SK-N-MC (cell line): Measurements from ENCODE around the gene AMBP.
"Not testable (repeated sequence)": the region's sequence is repeated elsewhere in the genome, so short reads cannot be mapped to it uniquely, and the experiment has no call there.

Experiments
- DNase-seq: peaks from one replicate; pipeline ENCODE4 v3.0.0-alpha.2; 2011; ENCODE audit warnings: low read depth, low spot score
- H3K27ac ChIP-seq: fragments of 200-600 bp; sonication (generic); 2 replicates; pipeline ENCODE4 v1.5.1; 2016; ENCODE audit warnings: mixed run types
- H3K36me3 ChIP-seq: fragments of 200-600 bp; sonication (generic); 2 replicates; pipeline ENCODE4 v1.6.1; 2017; ENCODE audit warnings: antibody characterized with exemption, low read length, mixed read lengths; ENCODE audit not compliant: insufficient read depth
- H3K4me3 ChIP-seq: fragments of 200-600 bp; sonication (generic); 2 replicates; pipeline ENCODE4 v1.5.1; 2016
- H3K9ac ChIP-seq: fragments of 200-600 bp; sonication (generic); 2 replicates; pipeline ENCODE4 v1.8.0; 2017; ENCODE audit warnings: mixed run types, mixed read lengths; ENCODE audit not compliant: insufficient read length
- H3K9me3 ChIP-seq: fragments of 200-600 bp; sonication (generic); 2 replicates; pipeline ENCODE4 v1.6.1; 2017; ENCODE audit warnings: low read depth, mild to moderate bottlenecking, antibody characterized with exemption, low read length, moderate library complexity, mixed read lengths
- EZH2 ChIP-seq: fragments of 200-600 bp; sonication (generic); IDR thresholded peaks from one replicate; pipeline ENCODE4 v1.6.1; 2017; ENCODE audit warnings: antibody characterized with exemption
- FOXP2 ChIP-seq: optimal IDR thresholded peaks from 2 replicates; pipeline ENCODE3; 2011; ENCODE audit warnings: mild to moderate bottlenecking, moderate library complexity; ENCODE audit not compliant: insufficient read depth; ENCODE audit errors: extremely low read length, control extremely low read depth
- POLR2AphosphoS5 ChIP-seq: IDR thresholded peaks from 2 replicates; pipeline ENCODE4 v1.6.1; 2012; ENCODE audit warnings: mild to moderate bottlenecking, low read depth, low read length, borderline replicate concordance

AMBP gene

GRCh38 chr9:114048533-114049415 lies 29.3 kb downstream of the AMBP start:
- no peaks in the 10 kb centered on the region for H3K9me3 ChIP-seq
- no peak overlapping the region for H3K27ac ChIP-seq
- H3K36me3 ChIP-seq = peaks cover 18% of the 10 kb centered on the region; the same call in 1 of the 2 replicates
- no peak for TF ChIP-seq EZH2
- no peak for TF ChIP-seq POLR2AphosphoS5
- TF ChIP-seq FOXP2 = no peak
- no peak for DNase-seq
- no peak overlapping the region for H3K9ac ChIP-seq
- H3K4me3 ChIP-seq = no peak overlapping the region

- no peaks in the 10 kb centered on the region for H3K9me3 ChIP-seq
- no peak for DNase-seq
- H3K27ac ChIP-seq = no peak overlapping the region
- no peak overlapping the region for H3K9ac ChIP-seq
- H3K36me3 ChIP-seq = peaks cover 20% of the 10 kb centered on the region; the same call in 1 of the 2 replicates
- no peak overlapping the region for H3K4me3 ChIP-seq
- TF ChIP-seq POLR2AphosphoS5 = no peak
- no peak for TF ChIP-seq EZH2
- no peak for TF ChIP-seq FOXP2
Observed at GRCh38 chr9:114047717-114048116, 30.4 kb downstream of the AMBP start.

- Histone ChIP-seq H3K9ac (no peak overlapping the region), H3K4me3 (no peak overlapping the region), H3K9me3 (no peaks in the 10 kb centered on the region), H3K36me3 (peaks cover 20% of the 10 kb centered on the region; the same call in 1 of the 2 replicates), H3K27ac (no peak overlapping the region)
- no peak for TF ChIP-seq EZH2
- DNase-seq = no peak
Observed at GRCh38 chr9:114046875-114047274, 31.2 kb downstream of the AMBP start.

- Histone ChIP-seq H3K4me3 (no peak overlapping the region), H3K9ac (no peak overlapping the region), H3K27ac (no peak overlapping the region), H3K9me3 (no peaks in the 10 kb centered on the region), H3K36me3 (peaks cover 20% of the 10 kb centered on the region; the same call in 1 of the 2 replicates)
- no peak for TF ChIP-seq POLR2AphosphoS5
- DNase-seq = no peak
Observed at GRCh38 chr9:114046237-114046755, 31.8 kb downstream of the AMBP start.

GRCh38 chr9:114043660-114044059 lies 34.4 kb downstream of the AMBP start:
- DNase-seq, H3K27ac ChIP-seq, H3K4me3 ChIP-seq, H3K9me3 ChIP-seq, H3K9ac ChIP-seq: not testable (repeated sequence)
- peaks cover 11% of the 10 kb centered on the region; the same call in 1 of the 2 replicates for H3K36me3 ChIP-seq

GRCh38 chr9:114039484-114039883 lies 38.6 kb downstream of the AMBP start:
- Histone ChIP-seq H3K9me3 (no peaks in the 10 kb centered on the region), H3K36me3 (peaks cover 16% of the 10 kb centered on the region; the same call in 1 of the 2 replicates), H3K27ac (no peak overlapping the region), H3K9ac (no peak overlapping the region), H3K4me3 (no peak overlapping the region)
- TF ChIP-seq EZH2 (no peak), FOXP2 (no peak), POLR2AphosphoS5 (no peak)
- DNase-seq = no peak

GRCh38 chr9:114038724-114039313 lies 39.3 kb downstream of the AMBP start:
- no peak overlapping the region for H3K27ac ChIP-seq
- peaks cover 16% of the 10 kb centered on the region; the same call in 1 of the 2 replicates for H3K36me3 ChIP-seq
- DNase-seq = no peak
- no peaks in the 10 kb centered on the region for H3K9me3 ChIP-seq
- no peak overlapping the region for H3K4me3 ChIP-seq
- TF ChIP-seq FOXP2 = no peak
- H3K9ac ChIP-seq = no peak overlapping the region

GRCh38 chr9:114037961-114038723 lies 40.0 kb downstream of the AMBP start:
- no peaks in the 10 kb centered on the region for H3K9me3 ChIP-seq
- TF ChIP-seq EZH2 = no peak
- TF ChIP-seq FOXP2 = no peak
- no peak for TF ChIP-seq POLR2AphosphoS5
- DNase-seq = no peak
- H3K36me3 ChIP-seq = peaks cover 14% of the 10 kb centered on the region; the same call in 1 of the 2 replicates
- no peak overlapping the region for H3K9ac ChIP-seq
- no peak overlapping the region for H3K27ac ChIP-seq
- H3K4me3 ChIP-seq = no peak overlapping the region
